GM12891 (cell line): Measurements from ENCODE around the gene UBE3B.

Source experiments
- PAX5 ChIP-seq: IDR thresholded peaks from 2 replicates; pipeline ENCODE4 v1.6.1; 2011; ENCODE audit warnings: low read length, moderate library complexity, mild to moderate bottlenecking; ENCODE audit not compliant: insufficient read depth, severe bottlenecking
- POLR2A ChIP-seq: IDR thresholded peaks from 2 replicates; pipeline ENCODE4 v1.6.1; 2011; ENCODE audit warnings: low read depth, low read length, control low read depth
- POLR2AphosphoS5 ChIP-seq: IDR thresholded peaks from 2 replicates; pipeline ENCODE4 v1.6.1; 2011; ENCODE audit warnings: low read depth, low read length, control low read depth
- POU2F2 ChIP-seq: IDR thresholded peaks from 2 replicates; pipeline ENCODE4 v1.6.1; 2011; ENCODE audit warnings: low read depth, mild to moderate bottlenecking, control low read depth, low read length, moderate library complexity
- SPI1 ChIP-seq: IDR thresholded peaks from 2 replicates; pipeline ENCODE4 v1.6.1; 2011; ENCODE audit warnings: low read depth, low read length, control low read depth
- TAF1 ChIP-seq: IDR thresholded peaks from 2 replicates; pipeline ENCODE4 v1.6.1; 2011; ENCODE audit warnings: low read depth, low read length, control low read depth

GRCh38 chr12:109446869-109447268 lies 30.6 kb upstream of the UBE3B start:
- TF ChIP-seq TAF1 (no peak), POLR2A (no peak), POLR2AphosphoS5 (no peak), SPI1 (no peak), POU2F2 (no peak), PAX5 (no peak)
